Body of pancreas (tissue), 4 donors: ENCODE results near the gene PIANP.

ENCODE experiments used
- POLR2A ChIP-seq, 3 donors: fragments of 450-650 bp; IDR thresholded peaks; one replicate each; pipeline ENCODE4 v1.6.1; 2016; ENCODE audit warnings: antibody characterized with exemption in 3 of 3, mild to moderate bottlenecking in 2 of 3
- TF ChIP-seq, protein P1 (sequence below), 7 experiments: fragments of 450-650 bp in 4 of 7; fragments of 200-600 bp in 3 of 7; sonication (generic) in 3 of 7; IDR thresholded peaks; one replicate each; pipeline ENCODE4 v1.5.1; 2016 to 2019; ENCODE audit warnings: antibody characterized with exemption in 7 of 7

DNA sequence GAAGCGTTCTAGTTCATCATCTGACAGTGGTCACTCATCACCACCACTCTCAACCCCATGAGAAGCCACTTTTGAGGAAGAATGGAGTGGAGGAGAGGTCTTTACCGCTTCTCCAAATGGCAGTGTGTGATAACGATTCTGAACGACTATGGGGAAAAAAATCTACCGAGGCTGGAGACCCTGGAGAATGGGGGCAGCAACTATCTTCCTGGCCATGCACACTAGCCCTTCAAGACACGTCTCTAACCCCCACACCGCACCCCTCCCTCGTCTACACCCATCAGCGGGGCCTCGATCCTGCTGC, 38.1 kb downstream of the PIANP start:
- TF ChIP-seq, protein P1, sequence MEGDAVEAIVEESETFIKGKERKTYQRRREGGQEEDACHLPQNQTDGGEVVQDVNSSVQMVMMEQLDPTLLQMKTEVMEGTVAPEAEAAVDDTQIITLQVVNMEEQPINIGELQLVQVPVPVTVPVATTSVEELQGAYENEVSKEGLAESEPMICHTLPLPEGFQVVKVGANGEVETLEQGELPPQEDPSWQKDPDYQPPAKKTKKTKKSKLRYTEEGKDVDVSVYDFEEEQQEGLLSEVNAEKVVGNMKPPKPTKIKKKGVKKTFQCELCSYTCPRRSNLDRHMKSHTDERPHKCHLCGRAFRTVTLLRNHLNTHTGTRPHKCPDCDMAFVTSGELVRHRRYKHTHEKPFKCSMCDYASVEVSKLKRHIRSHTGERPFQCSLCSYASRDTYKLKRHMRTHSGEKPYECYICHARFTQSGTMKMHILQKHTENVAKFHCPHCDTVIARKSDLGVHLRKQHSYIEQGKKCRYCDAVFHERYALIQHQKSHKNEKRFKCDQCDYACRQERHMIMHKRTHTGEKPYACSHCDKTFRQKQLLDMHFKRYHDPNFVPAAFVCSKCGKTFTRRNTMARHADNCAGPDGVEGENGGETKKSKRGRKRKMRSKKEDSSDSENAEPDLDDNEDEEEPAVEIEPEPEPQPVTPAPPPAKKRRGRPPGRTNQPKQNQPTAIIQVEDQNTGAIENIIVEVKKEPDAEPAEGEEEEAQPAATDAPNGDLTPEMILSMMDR (IDR thresholded peaks at IDR 0.05), result no peak
- no peak for TF ChIP-seq POLR2A (IDR thresholded peaks at IDR 0.05)
